Measurements from ENCODE around the gene GAL3ST3. TPM values are rescaled to one million over a fixed set of nuclear protein-coding genes. Genes with fewer than 3 reads are reported as not detected.

The GAL3ST3 gene
- total and polyA plus RNA-seq, 11 donors: 0.08 to 4.9 (median 2.1) TPM

DNA sequence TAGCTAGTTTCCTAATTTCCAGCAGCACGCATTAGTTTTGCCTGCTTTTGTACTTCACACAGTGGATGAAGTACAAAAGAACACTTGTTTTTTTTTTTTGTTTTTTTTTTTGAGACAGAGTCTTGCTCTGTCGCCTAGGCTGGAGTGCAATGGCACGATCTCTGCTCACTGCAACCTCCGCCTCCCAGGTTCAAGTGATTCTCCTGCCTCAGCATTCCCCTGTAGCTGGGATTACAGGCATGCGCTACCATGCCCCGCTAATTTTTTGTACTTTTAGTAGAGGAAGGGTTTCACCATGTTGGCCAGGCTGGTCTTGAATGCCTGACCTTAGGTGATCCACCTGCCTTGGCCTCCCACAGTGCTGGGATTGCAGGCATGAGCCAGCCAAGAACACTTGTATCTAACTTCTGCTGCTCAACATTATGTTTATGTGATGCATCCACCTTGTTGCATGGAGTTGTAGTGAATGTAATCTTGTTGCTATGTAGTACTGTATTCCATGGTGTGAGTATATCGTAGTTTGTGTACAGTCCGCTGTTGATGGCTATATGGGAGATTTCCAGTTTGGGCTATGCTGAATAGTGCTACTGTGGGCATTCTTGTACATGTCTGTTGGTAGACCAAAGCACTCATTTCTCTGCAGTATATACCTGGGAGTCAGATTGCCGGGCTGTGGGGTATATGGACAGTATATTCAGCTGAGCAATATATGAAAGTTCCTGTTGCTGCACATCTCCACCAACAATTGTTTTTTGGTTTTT, 38.4 kb upstream of the GAL3ST3 start:
- H3K36me3 ChIP-seq: peaks cover 0 to 3% (median 0%) of the 10 kb centered on the region in 9 donors
- no peak overlapping the region for H3K27ac ChIP-seq
- DNase-seq (no peak), ATAC-seq (peak in 3 of 4 donors; percentile 12 to 50 (median 36))
- no peak overlapping the region for H3K4me3 ChIP-seq
- intact Hi-C loops (cut with DNase I): no loop called here
- WGBS, 4 donors: 90 to 94% (median 93%) methylated on average over 9 of the region's 9 CpGs
- H3K27me3 ChIP-seq: no peaks in the 10 kb centered on the region
- no peak for TF ChIP-seq CTCF (IDR thresholded peaks at IDR 0.05)
- TF ChIP-seq POLR2A (IDR thresholded peaks at IDR 0.05): no peak
- peaks cover 0 to 53% (median 30%) of the 10 kb centered on the region in 12 donors for H3K4me1 ChIP-seq
- no peaks in the 10 kb centered on the region for H3K9me3 ChIP-seq

DNA sequence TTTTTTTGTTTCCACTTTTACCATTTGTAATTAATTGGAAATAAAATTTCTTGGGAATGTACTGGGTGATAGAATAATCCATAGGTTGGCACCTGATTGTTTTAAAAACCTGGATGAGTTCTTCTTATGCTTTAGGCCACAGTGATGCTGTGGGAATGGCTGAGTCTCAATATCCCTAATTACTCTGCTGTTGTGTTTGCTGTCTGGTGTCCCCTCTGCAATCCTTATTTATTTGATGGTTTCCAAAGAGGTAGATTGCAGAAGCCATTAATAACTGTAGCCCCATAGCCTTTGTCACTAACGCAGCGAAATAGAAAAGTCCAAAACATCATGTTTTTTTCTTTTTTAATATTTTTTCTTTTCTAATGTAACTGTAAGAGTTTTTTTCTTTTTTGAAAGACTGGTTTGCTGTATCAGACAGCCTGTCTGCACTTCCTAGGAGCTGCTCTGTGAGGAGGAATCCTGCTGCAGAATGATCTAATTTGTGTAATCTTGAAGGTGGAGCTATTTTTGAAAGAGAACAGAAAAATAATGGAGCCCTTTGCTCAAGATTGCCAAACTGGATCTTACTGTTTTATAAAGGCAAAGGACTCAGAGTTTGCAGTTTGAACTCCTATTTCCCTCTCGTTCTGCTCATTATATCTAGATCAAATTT, 36.0 kb upstream of the GAL3ST3 start:
- Histone ChIP-seq H3K27me3 (no peaks in the 10 kb centered on the region), H3K9me3 (no peaks in the 10 kb centered on the region), H3K4me1 (peaks cover 0 to 72% (median 50%) of the 10 kb centered on the region in 12 donors), H3K4me3 (no peak overlapping the region), H3K36me3 (peaks cover 0 to 3% (median 0%) of the 10 kb centered on the region in 9 donors), H3K27ac (peak overlapping the region in 1 of 12 donors; percentile 31)
- TF ChIP-seq CTCF (IDR thresholded peaks at IDR 0.05) (no peak), POLR2A (IDR thresholded peaks at IDR 0.05) (no peak)
- no peak for DNase-seq
- 77 to 81% (median 78%) methylated on average over 3 of the region's 3 CpGs for WGBS, 4 donors
- ATAC-seq: no peak
- intact Hi-C loops (cut with DNase I): loop anchor here in 1 of 10 donors (5.0 kb wide), 1 partner anchor 42 kb away; no protein-coding TSS in a partner anchor

GRCh38 chr11:66083767-66084166, 34.8 kb upstream of the GAL3ST3 start:
- no peak for DNase-seq
- Histone ChIP-seq H3K36me3 (peaks cover 0 to 2% (median 0%) of the 10 kb centered on the region in 9 donors), H3K27ac (peak overlapping the region in 5 of 12 donors; percentile 12 to 81 (median 45)), H3K4me3 (no peak overlapping the region), H3K9me3 (no peaks in the 10 kb centered on the region), H3K4me1 (peaks cover 0 to 80% (median 49%) of the 10 kb centered on the region in 12 donors), H3K27me3 (no peaks in the 10 kb centered on the region)
- 90 to 93% (median 93%) methylated on average over 3 of the region's 3 CpGs for WGBS, 4 donors
- intact Hi-C loops (cut with DNase I): loop anchor here in 1 of 10 donors (5.0 kb wide), 1 partner anchor 44 kb away; no protein-coding TSS in a partner anchor
- no peak for ATAC-seq
- TF ChIP-seq POLR2A (IDR thresholded peaks at IDR 0.05) (no peak), CTCF (IDR thresholded peaks at IDR 0.05) (no peak)

Data from heart left ventricle (tissue), 16 donors.